ENCODE data around the gene FAM50A. TPM values are rescaled to one million over a fixed set of nuclear protein-coding genes. Genes with fewer than 3 reads are reported as not detected.

Gene FAM50A
- polyA plus RNA-seq, 1 donor from 2014 or later: 68.3 TPM

- Histone ChIP-seq H3F3A (ENCODE audit: insufficient read depth, low read length, poor library complexity, severe bottlenecking) (no peaks in the 10 kb centered on the region), H3K27ac (ENCODE audit: low read length) (no peak overlapping the region), H3K79me2 (replicated peaks; ENCODE audit: insufficient read depth, low read length) (peaks cover 4% of the 10 kb centered on the region), H3K9ac (ENCODE audit: low read length) (no peak overlapping the region), H3K27me3 (ENCODE audit: insufficient read depth, low read depth, low read length) (no peaks in the 10 kb centered on the region), H2AFZ (ENCODE audit: low read depth, low read length) (no peak overlapping the region), H3K9me2 (ENCODE audit: insufficient read depth, low read length) (no peaks in the 10 kb centered on the region), H3K4me3 (ENCODE audit: low read length) (no peak overlapping the region), H3K4me2 (ENCODE audit: low read length) (no peak overlapping the region), H3K36me3 (ENCODE audit: insufficient read depth, low read length) (no peaks in the 10 kb centered on the region), H4K20me1 (ENCODE audit: insufficient read depth) (no peaks in the 10 kb centered on the region), H3K9me3 (ENCODE audit: low read length) (no peaks in the 10 kb centered on the region)
- TF ChIP-seq SMC3 (conservative IDR thresholded peaks at IDR 0.05; ENCODE audit: poor library complexity) (no peak), TAF1 (IDR thresholded peaks at IDR 0.05; ENCODE audit: low read depth) (no peak), EZH2 (IDR thresholded peaks at IDR 0.05; ENCODE audit: borderline replicate concordance, insufficient read depth, low read length, poor library complexity, severe bottlenecking) (no peak), POLR2AphosphoS5 (IDR thresholded peaks at IDR 0.05) (no peak), CTCF (IDR thresholded peaks at IDR 0.05; ENCODE audit: poor library complexity, severe bottlenecking) (no peak), EP300 (conservative IDR thresholded peaks at IDR 0.05; ENCODE audit: poor library complexity, severe bottlenecking) (no peak), RAD21 (conservative IDR thresholded peaks at IDR 0.05) (no peak), MXI1 (conservative IDR thresholded peaks at IDR 0.05; ENCODE audit: poor library complexity, severe bottlenecking) (no peak), REST (IDR thresholded peaks at IDR 0.05; ENCODE audit: borderline replicate concordance) (no peak)
These were observed 5.7 kb downstream of the FAM50A start for GRCh38 chrX:154449618-154450017.

- H3K36me3 ChIP-seq (ENCODE audit: insufficient read depth, low read length): no peaks in the 10 kb centered on the region
- H2AFZ ChIP-seq (ENCODE audit: low read depth, low read length): no peak overlapping the region
- no peak overlapping the region for H3K4me2 ChIP-seq (ENCODE audit: low read length)
- H3K27ac ChIP-seq (ENCODE audit: low read length): no peak overlapping the region
- H3K79me2 ChIP-seq (replicated peaks; ENCODE audit: insufficient read depth, low read length): peaks cover under 1% of the 10 kb centered on the region
- H3F3A ChIP-seq (ENCODE audit: insufficient read depth, low read length, poor library complexity, severe bottlenecking): no peaks in the 10 kb centered on the region
- H3K9me3 ChIP-seq (ENCODE audit: low read length): no peaks in the 10 kb centered on the region
- TF ChIP-seq EZH2 (IDR thresholded peaks at IDR 0.05; ENCODE audit: borderline replicate concordance, insufficient read depth, low read length, poor library complexity, severe bottlenecking): no peak
- TF ChIP-seq TAF1 (IDR thresholded peaks at IDR 0.05; ENCODE audit: low read depth): no peak
- no peak for TF ChIP-seq EP300 (conservative IDR thresholded peaks at IDR 0.05; ENCODE audit: poor library complexity, severe bottlenecking)
- TF ChIP-seq POLR2AphosphoS5 (IDR thresholded peaks at IDR 0.05): no peak
- no peak for TF ChIP-seq SMC3 (conservative IDR thresholded peaks at IDR 0.05; ENCODE audit: poor library complexity)
- no peak for TF ChIP-seq MXI1 (conservative IDR thresholded peaks at IDR 0.05; ENCODE audit: poor library complexity, severe bottlenecking)
- no peak for TF ChIP-seq CTCF (IDR thresholded peaks at IDR 0.05; ENCODE audit: poor library complexity, severe bottlenecking)
- no peak for TF ChIP-seq REST (IDR thresholded peaks at IDR 0.05; ENCODE audit: borderline replicate concordance)
- TF ChIP-seq RAD21 (conservative IDR thresholded peaks at IDR 0.05): no peak
- no peaks in the 10 kb centered on the region for H4K20me1 ChIP-seq (ENCODE audit: insufficient read depth)
- no peak overlapping the region for H3K9ac ChIP-seq (ENCODE audit: low read length)
- H3K9me2 ChIP-seq (ENCODE audit: insufficient read depth, low read length): no peaks in the 10 kb centered on the region
- no peak overlapping the region for H3K4me3 ChIP-seq (ENCODE audit: low read length)
- no peaks in the 10 kb centered on the region for H3K27me3 ChIP-seq (ENCODE audit: insufficient read depth, low read depth, low read length)
These were observed 6.4 kb downstream of the FAM50A start for GRCh38 chrX:154450312-154450711.
